8988T (cell line): ENCODE data around the gene LCE4A.

ENCODE experiments used
- DNase-seq: peaks from one replicate; pipeline ENCODE4 v3.0.0; 2011

Gene LCE4A

DNA sequence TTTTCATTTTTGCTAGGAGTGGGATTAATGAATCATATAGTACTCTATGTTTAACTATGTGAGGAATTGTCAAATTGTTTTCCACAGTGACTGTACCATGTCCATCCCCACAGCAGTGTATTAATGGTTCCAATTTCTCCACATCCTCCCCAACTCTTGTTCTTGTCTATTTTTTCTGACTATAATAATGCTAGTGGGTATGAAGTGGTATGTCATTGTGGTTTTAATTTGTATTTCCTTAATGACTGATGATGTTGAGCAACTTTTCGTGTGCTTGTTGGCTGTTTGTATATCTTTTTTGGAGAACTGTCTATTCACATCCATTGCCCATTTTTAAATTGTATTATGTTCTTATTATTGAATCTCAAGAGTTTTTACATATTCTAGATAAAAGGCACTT, 39.9 kb downstream of the LCE4A start:
- no peak for DNase-seq

DNA sequence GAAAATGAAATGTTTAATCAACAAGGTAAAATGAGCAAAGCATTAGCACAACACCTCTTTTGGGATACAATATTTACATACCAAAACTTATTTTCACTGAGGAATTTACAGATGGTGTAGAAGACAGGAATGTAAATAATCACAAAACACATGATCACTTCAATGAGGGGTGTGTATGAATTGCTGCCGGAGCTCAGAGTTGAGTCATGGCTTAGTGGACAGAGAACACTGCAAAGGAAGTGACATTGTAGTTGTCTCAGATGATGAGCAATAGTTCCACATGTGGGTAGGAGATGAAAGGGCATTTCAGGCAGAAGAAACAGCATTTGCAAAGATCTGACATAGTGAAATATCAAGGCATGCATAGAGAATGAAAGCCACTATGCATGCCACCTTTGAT, 44.3 kb downstream of the LCE4A start:
- DNase-seq = no peak

DNA sequence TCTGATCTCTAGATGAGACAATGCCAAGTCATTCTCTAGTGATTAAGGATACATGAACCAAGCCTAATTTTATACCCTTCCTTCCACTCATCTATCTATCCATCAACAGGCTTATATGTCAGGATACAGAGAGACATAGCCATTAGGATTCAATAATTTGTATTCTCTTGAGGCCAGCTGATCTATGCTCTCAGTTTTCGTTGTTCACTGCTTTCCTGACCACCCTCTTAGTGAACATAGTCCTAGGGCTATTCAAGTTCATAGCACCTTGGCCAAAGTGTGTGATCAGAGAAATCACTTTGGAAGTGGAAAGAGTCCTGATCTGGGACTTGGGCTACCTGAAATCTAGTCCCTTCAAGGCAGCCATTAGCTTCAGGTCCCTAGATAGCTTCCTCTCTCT, 45.6 kb downstream of the LCE4A start:
- DNase-seq = no peak

DNA sequence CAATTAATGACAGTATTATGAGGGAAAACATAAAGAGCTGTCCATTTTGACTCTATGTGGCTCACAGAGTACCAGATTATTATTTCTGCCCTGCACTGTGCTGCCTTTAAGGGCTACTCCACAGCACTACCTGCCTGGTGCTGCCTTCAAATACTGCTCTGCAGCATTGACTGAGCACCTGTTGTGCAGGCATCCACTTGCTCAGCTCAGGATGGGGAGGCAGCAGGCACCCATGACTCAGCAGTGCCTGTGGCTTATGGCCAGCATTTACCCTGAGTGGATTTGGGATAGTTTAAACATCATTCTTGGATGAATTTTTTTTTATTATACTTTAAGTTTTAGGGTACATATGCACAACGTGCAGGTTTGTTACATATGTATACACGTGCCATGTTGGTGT, 48.9 kb downstream of the LCE4A start:
- no peak for DNase-seq

DNA sequence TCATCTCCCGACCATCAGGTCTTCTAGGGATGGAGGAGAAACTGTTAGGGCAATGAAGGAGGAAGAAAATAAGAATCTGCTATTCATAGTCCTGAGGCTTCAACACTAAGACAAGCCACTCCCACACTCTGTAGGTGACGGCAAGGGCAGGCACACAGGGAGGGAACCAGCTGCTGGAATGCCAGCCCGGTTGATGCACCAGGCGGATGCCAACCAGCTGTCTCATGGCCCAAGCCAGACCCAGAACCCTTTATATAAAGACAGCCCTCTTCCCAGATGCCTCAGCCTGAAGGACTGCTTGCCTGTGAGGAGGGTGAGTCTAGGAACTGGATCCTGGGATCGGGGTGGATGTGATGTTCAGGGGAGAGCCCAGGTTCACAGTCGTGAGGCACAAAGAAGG, 49.8 kb downstream of the LCE4A start, which contains the start of gene KPRP:
Gene KPRP (plus strand): TSS at position 279 of the 400 bp plus-strand sequence. CDS start 1,564 bp downstream, outside the sequence.
- no peak for DNase-seq

DNA sequence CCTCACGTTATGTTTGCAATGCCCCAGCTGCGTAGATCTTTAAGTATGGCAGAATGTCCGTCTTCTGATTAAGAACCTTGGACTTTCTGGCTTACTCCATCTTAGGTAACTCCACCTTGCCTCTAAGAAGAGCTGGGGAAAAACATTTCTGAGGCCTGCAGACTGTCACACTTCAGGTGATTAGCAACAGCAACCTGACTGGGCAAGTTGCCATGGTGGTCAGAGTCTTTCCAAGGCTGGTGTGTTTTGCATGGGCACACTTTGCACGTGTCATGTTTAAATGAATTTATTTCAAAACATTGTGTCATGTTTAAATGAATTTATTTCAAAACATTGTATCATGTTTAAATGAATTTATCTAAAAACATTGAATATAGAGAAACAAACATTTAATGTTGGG, 50.7 kb downstream of the LCE4A start:
- DNase-seq = no peak
